ENCODE data around the gene CACYBP. TPM values are rescaled to one million over a fixed set of nuclear protein-coding genes. Genes with fewer than 3 reads are reported as not detected.

The CACYBP gene
- total RNA-seq, 2 donors from 2014 or later: 82.2 to 89.8 TPM

- DNase-seq: no peak
- H3K9me3 ChIP-seq (ENCODE audit: control insufficient read depth, low read length, poor library complexity, severe bottlenecking): no peaks in the 10 kb centered on the region
- Mint-ChIP-seq H3K4me1 (peaks cover 17% of the 10 kb centered on the region), H3K36me3 (ENCODE audit: low read depth) (peaks cover 5% of the 10 kb centered on the region), H3K27me3 (no peaks in the 10 kb centered on the region), H3K27ac (peak overlapping the region; percentile 94), H3K4me3 (peak overlapping the region; percentile 10)
- no peak for ATAC-seq
Observed at GRCh38 chr1:174988539-174988938, 11.2 kb upstream of the CACYBP start.

DNA sequence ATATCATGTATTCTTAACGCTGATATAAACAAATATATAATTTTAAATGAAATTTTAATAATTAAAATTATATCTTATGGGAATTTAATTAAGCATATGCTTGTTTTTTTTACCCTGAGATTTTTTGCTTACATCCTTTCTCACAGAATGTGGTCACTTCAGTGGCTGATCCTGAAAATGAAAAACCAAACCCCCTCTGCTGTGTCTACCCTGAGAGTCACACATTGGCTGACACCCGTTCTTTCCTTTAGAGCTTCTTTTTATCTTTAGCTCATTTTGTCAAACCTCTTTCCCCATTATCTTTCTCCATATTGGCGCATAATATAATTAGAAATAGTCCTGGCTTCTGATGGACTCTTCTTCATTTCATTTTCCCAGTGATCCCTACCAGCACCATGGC is 10.8 kb upstream of the CACYBP start:
- H3K9me3 ChIP-seq (ENCODE audit: control insufficient read depth, low read length, poor library complexity, severe bottlenecking): no peaks in the 10 kb centered on the region
- no peak overlapping the region for H3K4me3 Mint-ChIP-seq
- DNase-seq (no peak), ATAC-seq (no peak)
- peaks cover 5% of the 10 kb centered on the region for H3K36me3 Mint-ChIP-seq (ENCODE audit: low read depth)
- no peaks in the 10 kb centered on the region for H3K27me3 Mint-ChIP-seq
- peaks cover 17% of the 10 kb centered on the region for H3K4me1 Mint-ChIP-seq
- H3K27ac Mint-ChIP-seq: peak overlapping the region; percentile 94

GRCh38 chr1:174989536-174990220 is 10.1 kb upstream of the CACYBP start:
- Mint-ChIP-seq H3K36me3 (ENCODE audit: low read depth) (peaks cover 5% of the 10 kb centered on the region), H3K27me3 (no peaks in the 10 kb centered on the region), H3K4me1 (peaks cover 17% of the 10 kb centered on the region), H3K4me3 (peak overlapping the region; percentile 82), H3K27ac (peak overlapping the region; percentile 94)
- DNase-seq: no peak
- H3K9me3 ChIP-seq (ENCODE audit: control insufficient read depth, low read length, poor library complexity, severe bottlenecking): no peaks in the 10 kb centered on the region
- peak; percentile 24 for ATAC-seq

DNA sequence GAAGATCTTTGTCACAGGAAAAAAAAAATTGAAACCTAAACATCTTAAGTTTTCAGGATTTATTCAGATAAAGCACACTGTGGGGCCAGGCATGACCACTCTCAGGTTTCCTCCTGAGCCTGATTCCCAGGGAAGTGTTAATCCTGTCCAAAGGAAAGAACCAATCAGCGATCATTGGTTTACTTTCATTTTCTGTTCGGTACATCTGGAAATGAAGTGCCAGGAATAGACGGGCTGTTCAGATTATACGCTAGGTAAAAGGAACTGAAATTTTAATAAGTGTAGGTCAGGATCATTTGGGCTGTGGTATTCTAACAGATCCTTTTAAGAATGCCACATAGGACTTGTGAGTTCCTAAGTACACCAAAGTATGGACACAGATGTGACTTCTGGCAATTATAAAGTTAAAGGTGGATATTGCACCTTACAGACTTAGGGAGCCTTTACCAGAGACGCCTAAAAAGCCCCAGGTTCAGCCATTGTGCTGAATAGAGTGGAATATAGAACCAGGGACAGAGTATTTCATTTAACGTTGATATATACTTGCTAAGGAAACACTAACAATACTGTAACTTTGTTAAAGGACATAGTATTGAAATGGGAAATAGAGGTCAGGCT is 9.3 kb upstream of the CACYBP start:
- no peaks in the 10 kb centered on the region for H3K27me3 Mint-ChIP-seq

GRCh38 chr1:174991473-174991872 is 8.3 kb upstream of the CACYBP start:
- Mint-ChIP-seq H3K27ac (peak overlapping the region; percentile 94), H3K4me1 (peaks cover 12% of the 10 kb centered on the region), H3K4me3 (no peak overlapping the region), H3K36me3 (ENCODE audit: low read depth) (peaks cover 3% of the 10 kb centered on the region), H3K27me3 (no peaks in the 10 kb centered on the region)
- no peak for DNase-seq
- no peak for ATAC-seq
- no peaks in the 10 kb centered on the region for H3K9me3 ChIP-seq (ENCODE audit: control insufficient read depth, low read length, poor library complexity, severe bottlenecking)

More for the DNA sequence above, 9.3 kb upstream of the CACYBP start:
- Mint-ChIP-seq H3K36me3 (ENCODE audit: low read depth) (peaks cover 3% of the 10 kb centered on the region), H3K4me3 (peak overlapping the region; percentile 82), H3K27ac (peak overlapping the region; percentile 94), H3K4me1 (peaks cover 13% of the 10 kb centered on the region)
- no peaks in the 10 kb centered on the region for H3K9me3 ChIP-seq (ENCODE audit: control insufficient read depth, low read length, poor library complexity, severe bottlenecking)
- ATAC-seq (peak; percentile 68), DNase-seq (no peak)

DNA sequence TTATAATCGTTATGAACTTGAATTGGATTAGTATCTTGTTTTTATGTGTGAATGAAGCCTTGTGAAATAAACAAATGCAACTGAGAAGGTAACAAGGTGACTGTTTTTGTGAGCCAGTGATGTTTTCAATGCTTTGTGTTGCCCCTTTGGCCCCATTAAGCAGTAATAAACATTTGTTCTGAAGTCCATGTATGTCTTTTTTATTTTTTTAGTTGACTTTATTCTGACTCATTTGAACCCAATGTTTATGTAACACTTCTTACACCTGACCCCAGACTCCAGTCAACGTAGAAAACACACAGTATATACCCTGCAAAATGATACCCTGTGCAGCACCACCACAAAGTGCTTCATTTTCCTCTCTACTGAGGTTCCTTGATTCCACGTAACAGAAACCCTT is 4.6 kb upstream of the CACYBP start:
- Mint-ChIP-seq H3K27me3 (no peaks in the 10 kb centered on the region), H3K27ac (no peak overlapping the region), H3K4me1 (peaks cover 10% of the 10 kb centered on the region), H3K4me3 (no peak overlapping the region), H3K36me3 (ENCODE audit: low read depth) (peaks cover 2% of the 10 kb centered on the region)
- no peaks in the 10 kb centered on the region for H3K9me3 ChIP-seq (ENCODE audit: control insufficient read depth, low read length, poor library complexity, severe bottlenecking)
- no peak for ATAC-seq
- DNase-seq: no peak

- peaks cover 16% of the 10 kb centered on the region for H3K4me1 Mint-ChIP-seq
- peak overlapping the region; percentile 11 for H3K27ac Mint-ChIP-seq
- H3K9me3 ChIP-seq (ENCODE audit: control insufficient read depth, low read length, poor library complexity, severe bottlenecking): no peaks in the 10 kb centered on the region
- H3K4me3 Mint-ChIP-seq: no peak overlapping the region
- H3K36me3 Mint-ChIP-seq (ENCODE audit: low read depth): peaks cover 2% of the 10 kb centered on the region
- no peaks in the 10 kb centered on the region for H3K27me3 Mint-ChIP-seq
- DNase-seq (no peak), ATAC-seq (no peak)
Observed at GRCh38 chr1:174995916-174996315, 3.8 kb upstream of the CACYBP start.

DNA sequence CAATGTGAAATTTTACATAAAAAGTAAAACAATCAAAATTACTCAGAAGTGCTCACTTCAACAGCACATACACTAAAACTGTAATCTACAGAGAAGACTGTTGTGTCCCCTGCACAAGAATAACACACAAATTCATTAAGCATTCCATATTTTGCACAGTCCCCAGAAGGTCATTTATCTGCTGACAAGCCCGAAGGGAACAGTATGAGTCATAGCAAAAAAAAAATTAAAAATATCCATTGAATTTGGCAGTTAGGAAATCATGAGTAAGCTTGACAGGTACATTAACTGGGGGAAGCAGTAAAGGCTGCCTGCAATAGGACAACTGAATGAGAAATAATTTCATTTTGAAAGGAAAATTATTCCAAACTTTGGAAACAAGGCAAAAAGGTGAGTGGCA is 3.3 kb upstream of the CACYBP start:
- H3K27me3 Mint-ChIP-seq: no peaks in the 10 kb centered on the region
- no peak for DNase-seq
- H3K36me3 Mint-ChIP-seq (ENCODE audit: low read depth): peaks cover 2% of the 10 kb centered on the region
- no peak for ATAC-seq
- peak overlapping the region; percentile 11 for H3K27ac Mint-ChIP-seq
- H3K4me1 Mint-ChIP-seq: peaks cover 18% of the 10 kb centered on the region
- H3K4me3 Mint-ChIP-seq: no peak overlapping the region
- H3K9me3 ChIP-seq (ENCODE audit: control insufficient read depth, low read length, poor library complexity, severe bottlenecking): no peaks in the 10 kb centered on the region

GRCh38 chr1:174997041-174997440 is 2.7 kb upstream of the CACYBP start:
- Mint-ChIP-seq H3K27me3 (no peaks in the 10 kb centered on the region), H3K27ac (no peak overlapping the region), H3K4me1 (peaks cover 18% of the 10 kb centered on the region), H3K36me3 (ENCODE audit: low read depth) (peaks cover 2% of the 10 kb centered on the region), H3K4me3 (no peak overlapping the region)
- DNase-seq (no peak), ATAC-seq (no peak)
- no peaks in the 10 kb centered on the region for H3K9me3 ChIP-seq (ENCODE audit: control insufficient read depth, low read length, poor library complexity, severe bottlenecking)

GRCh38 chr1:174998569-174999215 is 1.1 kb upstream of the CACYBP start:
- H3K9me3 ChIP-seq (ENCODE audit: control insufficient read depth, low read length, poor library complexity, severe bottlenecking): no peaks in the 10 kb centered on the region
- Mint-ChIP-seq H3K4me3 (no peak overlapping the region), H3K27me3 (no peaks in the 10 kb centered on the region), H3K27ac (no peak overlapping the region), H3K36me3 (ENCODE audit: low read depth) (peaks cover 2% of the 10 kb centered on the region), H3K4me1 (peaks cover 31% of the 10 kb centered on the region)
- DNase-seq (peak in 2 of 3 donors; percentile 16 to 19), ATAC-seq (no peak)

DNA sequence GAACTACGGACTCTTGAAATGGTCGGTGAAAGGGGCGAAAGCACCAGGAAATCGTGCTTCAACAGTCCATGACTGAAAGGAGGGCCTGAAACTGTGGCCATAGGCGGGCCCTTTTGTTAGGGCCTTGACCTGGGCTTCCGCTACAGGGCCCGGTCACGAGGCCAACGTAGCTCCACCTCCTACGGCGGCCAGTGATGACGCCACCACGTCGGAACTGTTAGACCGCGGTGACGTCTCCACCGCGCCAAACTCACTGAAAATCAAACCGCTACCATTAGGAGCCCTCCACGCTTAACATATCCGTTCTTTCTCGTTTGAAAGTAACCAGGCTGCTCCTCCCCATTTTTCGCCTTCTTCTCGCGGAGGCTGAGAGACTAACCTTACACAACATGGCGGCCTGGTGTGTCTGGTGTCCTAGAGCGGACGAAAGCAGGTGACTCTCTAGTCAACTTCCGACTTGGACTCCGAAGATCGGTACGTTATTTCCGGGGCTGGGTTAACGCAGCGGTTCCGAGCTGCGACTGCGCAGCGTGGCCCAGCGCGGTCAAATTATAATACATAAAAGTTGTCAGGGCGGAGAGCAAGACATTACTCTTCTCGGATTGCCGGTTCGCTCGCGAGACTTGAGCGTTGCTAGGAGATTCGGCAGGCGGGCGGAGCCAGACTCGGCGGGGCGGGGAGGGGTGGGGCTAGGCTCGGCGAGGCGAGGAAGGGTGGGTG is 371 bp upstream of the CACYBP start:
- DNase-seq (peak; percentile 92 to 98 (median 97)), ATAC-seq (peak; percentile 79)
- Mint-ChIP-seq H3K4me1 (peaks cover 34% of the 10 kb centered on the region), H3K27ac (no peak overlapping the region), H3K27me3 (no peaks in the 10 kb centered on the region), H3K4me3 (no peak overlapping the region), H3K36me3 (ENCODE audit: low read depth) (peaks cover 2% of the 10 kb centered on the region)
- H3K9me3 ChIP-seq (ENCODE audit: control insufficient read depth, low read length, poor library complexity, severe bottlenecking): no peaks in the 10 kb centered on the region

- no peak for DNase-seq
- H3K4me1 Mint-ChIP-seq: peaks cover 43% of the 10 kb centered on the region
Observed at GRCh38 chr1:175000697-175001187, 995 bp downstream of the CACYBP start.

More at GRCh38 chr1:175000697-175001187, 995 bp downstream of the CACYBP start:
- H3K27me3 Mint-ChIP-seq: no peaks in the 10 kb centered on the region
- H3K9me3 ChIP-seq (ENCODE audit: control insufficient read depth, low read length, poor library complexity, severe bottlenecking): no peaks in the 10 kb centered on the region
- peaks cover 5% of the 10 kb centered on the region for H3K36me3 Mint-ChIP-seq (ENCODE audit: low read depth)
- no peak overlapping the region for H3K4me3 Mint-ChIP-seq
- ATAC-seq: no peak
- H3K27ac Mint-ChIP-seq: no peak overlapping the region

Data from T-helper 17 cell (primary cell).